Left ventricle myocardium inferior (tissue), 1 donor: Measurements from ENCODE around the gene CD8A. TPM values are rescaled to one million over a fixed set of nuclear protein-coding genes. Genes with fewer than 3 reads are reported as not detected.

Source experiments
- DNase-seq: peaks from one replicate; pipeline ENCODE4 v3.0.0-alpha.2; 2020
- H3K27ac ChIP-seq: fragments of 200-600 bp; replicated peaks from 2 replicates; pipeline ENCODE4 v1.8.0; 2021
- H3K27me3 ChIP-seq: fragments of 200-600 bp; 2 replicates; pipeline ENCODE4 v1.8.0; 2021; ENCODE audit warnings: low read depth
- H3K36me3 ChIP-seq: fragments of 200-600 bp; 2 replicates; pipeline ENCODE4 v1.8.0; 2021
- H3K4me1 ChIP-seq: fragments of 200-600 bp; 2 replicates; pipeline ENCODE4 v1.8.0; 2021
- H3K4me3 ChIP-seq: fragments of 200-600 bp; 2 replicates; pipeline ENCODE4 v1.8.0; 2021; ENCODE audit warnings: mild to moderate bottlenecking, moderate library complexity
- H3K9me3 ChIP-seq: fragments of 200-600 bp; replicated peaks from 2 replicates; pipeline ENCODE4 v1.8.0; 2021
- CTCF ChIP-seq: fragments of 200-600 bp; IDR thresholded peaks from 2 replicates; pipeline ENCODE4 v1.8.0; 2021; ENCODE audit warnings: antibody characterized with exemption, mild to moderate bottlenecking, borderline replicate concordance
- intact Hi-C: fragments of 100-400 bp; cut with micrococcal nuclease; formaldehyde crosslinking; loops from one replicate; pipeline ENCODE4 v1.11.0; 2022
- total RNA-seq: library from RNA; stranded (reverse); fragmentation: NEBNext Ultra II Directional; extraction: Animal tissue kit (Norgen Biotek cat#: 25700); gene quantifications from one replicate; pipeline ENCODE4 v1.2.1, GENCODE V29; 2021
- donor health status: DM: no; HTN: yes; CAD: no; lungs with severe emphysema.

The CD8A gene
- total RNA-seq, 1 donor from 2014 or later, result 0.63 TPM

- H3K9me3 ChIP-seq, result no peaks in the 10 kb centered on the region
- H3K4me3 ChIP-seq, result no peak overlapping the region
- no peak overlapping the region for H3K27ac ChIP-seq
- no peak for TF ChIP-seq CTCF
- H3K4me1 ChIP-seq, result peaks cover 29% of the 10 kb centered on the region
- H3K27me3 ChIP-seq, result peaks cover 36% of the 10 kb centered on the region
- no peak for DNase-seq
- intact Hi-C loops, result no loop called here
- no peaks in the 10 kb centered on the region for H3K36me3 ChIP-seq
Observed at GRCh38 chr2:86806059-86806857, 15.5 kb upstream of the CD8A start.

GRCh38 chr2:86800856-86801567 lies 10.3 kb upstream of the CD8A start:
- peaks cover 13% of the 10 kb centered on the region for H3K27me3 ChIP-seq
- H3K27ac ChIP-seq, result no peak overlapping the region
- no peaks in the 10 kb centered on the region for H3K4me1 ChIP-seq
- peaks cover 17% of the 10 kb centered on the region for H3K9me3 ChIP-seq
- no peak overlapping the region for H3K4me3 ChIP-seq
- no peak for DNase-seq
- intact Hi-C loops, result no loop called here
- TF ChIP-seq CTCF, result no peak
- H3K36me3 ChIP-seq, result no peaks in the 10 kb centered on the region

- Histone ChIP-seq H3K36me3 (no peaks in the 10 kb centered on the region), H3K27ac (no peak overlapping the region), H3K9me3 (peaks cover 23% of the 10 kb centered on the region), H3K4me1 (peaks cover 18% of the 10 kb centered on the region), H3K27me3 (peaks cover 71% of the 10 kb centered on the region), H3K4me3 (no peak overlapping the region)
- no peak for TF ChIP-seq CTCF
- intact Hi-C loops, result no loop called here
- no peak for DNase-seq
Observed at GRCh38 chr2:86794861-86795260, 4.1 kb upstream of the CD8A start.

GRCh38 chr2:86793752-86794151 lies 3.0 kb upstream of the CD8A start:
- no peak for DNase-seq
- peaks cover 82% of the 10 kb centered on the region for H3K27me3 ChIP-seq
- TF ChIP-seq CTCF, result no peak
- peaks cover 29% of the 10 kb centered on the region for H3K4me1 ChIP-seq
- intact Hi-C loops, result no loop called here
- peaks cover 23% of the 10 kb centered on the region for H3K9me3 ChIP-seq
- H3K4me3 ChIP-seq, result no peak overlapping the region
- H3K27ac ChIP-seq, result no peak overlapping the region
- no peaks in the 10 kb centered on the region for H3K36me3 ChIP-seq

GRCh38 chr2:86791573-86791972 lies 860 bp upstream of the CD8A start:
- Histone ChIP-seq H3K9me3 (peaks cover 12% of the 10 kb centered on the region), H3K27me3 (peaks cover 70% of the 10 kb centered on the region), H3K4me3 (peak overlapping the region; percentile 55), H3K4me1 (peaks cover 47% of the 10 kb centered on the region), H3K27ac (no peak overlapping the region), H3K36me3 (no peaks in the 10 kb centered on the region)
- no peak for TF ChIP-seq CTCF
- DNase-seq, result no peak
- intact Hi-C loops, result no loop called here
